ENCODE measurements around the gene SNCAIP. TPM values are rescaled to one million over a fixed set of nuclear protein-coding genes. Genes with fewer than 3 reads are reported as not detected.

SNCAIP gene
- total RNA-seq (2014; rRNA removed; shearing (Covaris generic)) (8.0 and 11.9 TPM in 2 replicates), polyA plus RNA-seq (2016; fragmentation: Nextera tagmentation; extraction: Ambion mirVana) (5.6 and 6.1 TPM in 2 replicates)
- long read RNA-seq, partial matches to known transcripts: 2 of 7 reads
- long read RNA-seq, other reads (novel, unspliced or antisense): 4 of 7 reads

- TF ChIP-seq EZH2 (IDR thresholded peaks at IDR 0.05; ENCODE audit: low read depth, unreplicated experiment) (peak; percentile 35), CREB1 (CRISPR knock-in tag; IDR thresholded peaks at IDR 0.05; ENCODE audit: low read depth) (peak; percentile 68), JUNB (IDR thresholded peaks at IDR 0.05; ENCODE audit: unreplicated experiment) (no peak)
- TF ChIP-seq, protein P1, sequence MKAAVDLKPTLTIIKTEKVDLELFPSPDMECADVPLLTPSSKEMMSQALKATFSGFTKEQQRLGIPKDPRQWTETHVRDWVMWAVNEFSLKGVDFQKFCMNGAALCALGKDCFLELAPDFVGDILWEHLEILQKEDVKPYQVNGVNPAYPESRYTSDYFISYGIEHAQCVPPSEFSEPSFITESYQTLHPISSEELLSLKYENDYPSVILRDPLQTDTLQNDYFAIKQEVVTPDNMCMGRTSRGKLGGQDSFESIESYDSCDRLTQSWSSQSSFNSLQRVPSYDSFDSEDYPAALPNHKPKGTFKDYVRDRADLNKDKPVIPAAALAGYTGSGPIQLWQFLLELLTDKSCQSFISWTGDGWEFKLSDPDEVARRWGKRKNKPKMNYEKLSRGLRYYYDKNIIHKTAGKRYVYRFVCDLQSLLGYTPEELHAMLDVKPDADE (IDR thresholded peaks at IDR 0.05): no peak
- H3K27ac ChIP-seq (ENCODE audit: low read depth): no peak within 1 kb of the TSS
- H3K4me1 ChIP-seq (ENCODE audit: insufficient read depth): peaks cover 20% of the 10 kb centered on the region
- Mint-ChIP-seq H3K9me3 (no peaks in the 10 kb centered on the region), H3K4me1 (peaks cover 27% of the 10 kb centered on the region), H3K27me3 (ENCODE audit: insufficient read depth, low read depth, poor library complexity) (peaks cover 30% of the 10 kb centered on the region), H3K36me3 (ENCODE audit: low read depth) (0 out of 3 replicates have a peak, but pooled peaks cover 5% of the 10 kb centered on the region), H3K4me3 (peak within 1 kb of the TSS; percentile 87), H3K27ac (no peak within 1 kb of the TSS)
- peak within 1 kb of the TSS; percentile 98 for H2AFZ ChIP-seq
- ATAC-seq: peak; percentile 83
- H3K4me2 ChIP-seq: peak within 1 kb of the TSS; percentile 88
- DNase-seq (ENCODE audit: low spot score): peak; percentile 74
- peaks cover 47% of the 10 kb centered on the region for H3K27me3 ChIP-seq (ENCODE audit: insufficient read depth)
- H4K20me1 ChIP-seq (replicated peaks; ENCODE audit: insufficient read depth): no peaks in the 10 kb centered on the region
- no peaks in the 10 kb centered on the region for H3K36me3 ChIP-seq (ENCODE audit: insufficient read depth)
- H3K9me2 ChIP-seq (ENCODE audit: insufficient read depth): no peaks in the 10 kb centered on the region
- H3K4me3 ChIP-seq: peak within 1 kb of the TSS; percentile 75
- no peaks in the 10 kb centered on the region for H3K79me2 ChIP-seq (replicated peaks; ENCODE audit: insufficient read depth)
- H3F3A ChIP-seq (replicated peaks; ENCODE audit: low read depth): 0 out of 2 replicates have a peak, but pooled peaks cover 7% of the 10 kb centered on the region
Measured at GRCh38 chr5:122311961-122312590, at the start of gene SNCAIP. SNCAIP (plus strand) TSS chr5:122312237; CDS start chr5:122391135, 78,898 bp downstream.

DNA sequence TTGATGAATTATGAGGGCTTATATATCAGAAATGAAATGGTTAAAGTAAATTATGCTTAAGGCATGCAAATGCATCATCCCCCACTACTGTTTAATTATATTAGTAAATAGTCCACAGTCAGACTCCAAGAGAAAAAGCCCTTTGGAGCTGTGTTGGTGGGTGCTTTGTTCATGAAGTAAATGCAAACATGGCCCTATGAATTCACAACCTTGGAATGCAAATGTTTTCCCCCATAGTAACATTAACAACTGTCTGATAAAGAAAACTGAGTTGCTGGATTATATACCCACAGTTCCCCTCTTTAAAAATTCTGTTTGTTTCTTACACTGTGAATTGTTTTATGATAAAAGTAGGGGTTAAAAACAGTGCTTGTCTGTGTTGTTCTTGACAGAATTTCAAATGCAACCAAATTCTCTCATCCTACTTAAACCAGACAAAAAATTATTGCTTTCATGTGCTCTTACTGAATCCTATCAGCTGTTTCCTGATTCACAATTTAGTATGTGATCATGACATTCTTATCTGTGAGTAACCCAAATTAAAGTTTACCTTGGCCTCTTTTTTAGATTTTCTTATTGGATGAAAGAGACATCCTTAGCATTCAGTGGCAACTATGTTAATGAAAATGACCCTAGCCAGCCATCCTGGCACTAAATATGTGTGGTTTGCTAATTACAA lies 48.5 kb upstream of the SNCAIP start:
- Histone ChIP-seq H3K9me2 (ENCODE audit: insufficient read depth) (no peaks in the 10 kb centered on the region), H3K27ac (ENCODE audit: low read depth) (no peak overlapping the region), H3K4me2 (no peak overlapping the region), H3K4me3 (no peak overlapping the region), H3K79me2 (replicated peaks; ENCODE audit: insufficient read depth) (no peaks in the 10 kb centered on the region), H4K20me1 (replicated peaks; ENCODE audit: insufficient read depth) (no peaks in the 10 kb centered on the region), H3F3A (replicated peaks; ENCODE audit: low read depth) (no peaks in the 10 kb centered on the region), H2AFZ (no peak overlapping the region), H3K27me3 (ENCODE audit: insufficient read depth) (no peaks in the 10 kb centered on the region), H3K36me3 (ENCODE audit: insufficient read depth) (no peaks in the 10 kb centered on the region), H3K4me1 (ENCODE audit: insufficient read depth) (no peaks in the 10 kb centered on the region; the same call in 1 of the 2 replicates)
- TF ChIP-seq, protein P1 (IDR thresholded peaks at IDR 0.05): no peak
- TF ChIP-seq CTCF (conservative IDR thresholded peaks at IDR 0.05; ENCODE audit: low read depth in 2 of 2): no peak
- TF ChIP-seq NANOG (IDR thresholded peaks at IDR 0.05; ENCODE audit: borderline replicate concordance): no peak
- H3K27me3 Mint-ChIP-seq (ENCODE audit: insufficient read depth, low read depth, poor library complexity): no peaks in the 10 kb centered on the region
- ATAC-seq (no peak), DNase-seq (ENCODE audit: low spot score) (no peak)
- no peak overlapping the region for H3K27ac Mint-ChIP-seq
- no peaks in the 10 kb centered on the region for H3K9me3 Mint-ChIP-seq
- H3K4me1 Mint-ChIP-seq: peaks cover 7% of the 10 kb centered on the region
- no peaks in the 10 kb centered on the region for H3K36me3 Mint-ChIP-seq (ENCODE audit: low read depth)
- H3K4me3 Mint-ChIP-seq: no peak overlapping the region

Data from GM23338 (cell line).